Cardiac muscle cell (in vitro differentiated cells and primary cell): ENCODE results near the gene TGM5. TPM values are rescaled to one million over a fixed set of nuclear protein-coding genes. Genes with fewer than 3 reads are reported as not detected.
"Not testable (repeated sequence)": the region's sequence is repeated elsewhere in the genome, so short reads cannot be mapped to it uniquely, and the experiment has no call there.

Experiments used
- DNase-seq, 2 donors: peaks; one replicate each; pipeline versions ENCODE4 v3.0.0 to v3.0.0-alpha.2; 2010 to 2017; ENCODE audit warnings: low read depth in 1 of 2, low spot score in 1 of 2
- H3K27ac ChIP-seq: fragments of 200-600 bp; sonication (generic); 2 replicates; pipeline ENCODE4 v1.5.1; 2016
- H3K27me3 ChIP-seq: fragments of 200-600 bp; sonication (generic); 2 replicates; pipeline ENCODE4 v1.6.0; 2016; ENCODE audit warnings: control low read depth
- H3K36me3 ChIP-seq: fragments of 200-600 bp; sonication (generic); 2 replicates; pipeline ENCODE4 v1.5.1; 2016; ENCODE audit warnings: control low read depth
- H3K4me1 ChIP-seq: fragments of 200-600 bp; sonication (generic); 2 replicates; pipeline ENCODE4 v1.8.1; 2017; ENCODE audit warnings: low read depth, mild to moderate bottlenecking, mixed run types
- H3K4me3 ChIP-seq: fragments of 200-600 bp; sonication (generic); 2 replicates; pipeline ENCODE4 v1.5.1; 2016; ENCODE audit warnings: mild to moderate bottlenecking
- H3K9me3 ChIP-seq: fragments of 200-600 bp; sonication (generic); 2 replicates; pipeline ENCODE4 v1.5.1; 2017; ENCODE audit warnings: low read depth, mild to moderate bottlenecking, control low read depth
- polyA plus RNA-seq: library from polyadenylated mRNA; unstranded; fragments of >200 nt; fragmentation: Nextera tagmentation; extraction: Ambion mirVana; gene quantifications from 2 replicates; pipeline ENCODE4 v1.2.1, GENCODE V29; 2016
- total RNA-seq: library from RNA; depleted of rRNA; stranded (reverse); fragments of >200 nt; gene quantifications from 2 replicates; pipeline ENCODE4 v1.2.3, GENCODE V29; 2016
- TF ChIP-seq, protein P1 (sequence below): IDR thresholded peaks from 2 replicates; pipeline ENCODE4 v1.5.1; 2012; ENCODE audit warnings: low read depth, mild to moderate bottlenecking, low read length

TGM5 gene
- total and polyA plus RNA-seq, 2 experiments from 2014 or later, result not detected

GRCh38 chr15:43235536-43235935 lies 31.2 kb downstream of the TGM5 start:
- no peak overlapping the region for H3K4me3 ChIP-seq
- no peak for DNase-seq
- H3K27me3 ChIP-seq, result no peaks in the 10 kb centered on the region
- H3K9me3 ChIP-seq, result no peaks in the 10 kb centered on the region
- no peaks in the 10 kb centered on the region for H3K36me3 ChIP-seq
- no peak overlapping the region for H3K27ac ChIP-seq
- TF ChIP-seq, protein P1, sequence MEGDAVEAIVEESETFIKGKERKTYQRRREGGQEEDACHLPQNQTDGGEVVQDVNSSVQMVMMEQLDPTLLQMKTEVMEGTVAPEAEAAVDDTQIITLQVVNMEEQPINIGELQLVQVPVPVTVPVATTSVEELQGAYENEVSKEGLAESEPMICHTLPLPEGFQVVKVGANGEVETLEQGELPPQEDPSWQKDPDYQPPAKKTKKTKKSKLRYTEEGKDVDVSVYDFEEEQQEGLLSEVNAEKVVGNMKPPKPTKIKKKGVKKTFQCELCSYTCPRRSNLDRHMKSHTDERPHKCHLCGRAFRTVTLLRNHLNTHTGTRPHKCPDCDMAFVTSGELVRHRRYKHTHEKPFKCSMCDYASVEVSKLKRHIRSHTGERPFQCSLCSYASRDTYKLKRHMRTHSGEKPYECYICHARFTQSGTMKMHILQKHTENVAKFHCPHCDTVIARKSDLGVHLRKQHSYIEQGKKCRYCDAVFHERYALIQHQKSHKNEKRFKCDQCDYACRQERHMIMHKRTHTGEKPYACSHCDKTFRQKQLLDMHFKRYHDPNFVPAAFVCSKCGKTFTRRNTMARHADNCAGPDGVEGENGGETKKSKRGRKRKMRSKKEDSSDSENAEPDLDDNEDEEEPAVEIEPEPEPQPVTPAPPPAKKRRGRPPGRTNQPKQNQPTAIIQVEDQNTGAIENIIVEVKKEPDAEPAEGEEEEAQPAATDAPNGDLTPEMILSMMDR, result no peak
- no peaks in the 10 kb centered on the region for H3K4me1 ChIP-seq

GRCh38 chr15:43232289-43232874 lies 34.3 kb downstream of the TGM5 start:
- no peak for DNase-seq
- H3K27me3 ChIP-seq, result no peaks in the 10 kb centered on the region
- H3K27ac ChIP-seq, result no peak overlapping the region
- H3K4me3 ChIP-seq, result no peak overlapping the region
- TF ChIP-seq, protein P1, result no peak
- H3K9me3 ChIP-seq, result no peaks in the 10 kb centered on the region
- H3K36me3 ChIP-seq, result no peaks in the 10 kb centered on the region
- H3K4me1 ChIP-seq, result no peaks in the 10 kb centered on the region

DNA sequence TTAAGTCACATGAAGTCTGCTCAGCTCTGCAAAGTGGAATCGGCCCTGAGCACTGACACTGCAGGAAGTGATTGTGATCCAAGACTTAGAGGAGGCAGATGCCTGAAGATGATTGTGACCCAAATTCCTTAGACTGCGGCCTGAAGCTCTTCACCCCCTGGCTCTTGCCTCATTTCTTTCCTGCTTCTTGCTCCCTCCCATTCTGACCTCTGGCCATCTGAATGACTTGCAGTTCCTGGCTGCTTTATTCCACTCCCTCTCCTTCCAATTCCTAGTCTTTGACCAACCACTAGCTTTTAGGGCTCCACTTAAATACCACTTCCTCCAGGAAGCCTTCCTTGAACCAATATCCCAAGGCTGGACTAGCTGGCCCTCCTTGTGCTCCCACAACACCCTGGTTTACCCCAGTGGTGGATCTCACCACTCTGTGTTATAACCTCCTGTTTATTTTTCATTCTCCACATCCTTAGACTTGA lies 36.0 kb downstream of the TGM5 start:
- peak in 1 of 2 donors; percentile 44 for DNase-seq
- Histone ChIP-seq H3K27me3 (no peaks in the 10 kb centered on the region), H3K4me1 (no peaks in the 10 kb centered on the region), H3K27ac (no peak overlapping the region), H3K36me3 (no peaks in the 10 kb centered on the region), H3K4me3 (no peak overlapping the region), H3K9me3 (no peaks in the 10 kb centered on the region)
- TF ChIP-seq, protein P1, result no peak

- H3K36me3 ChIP-seq, result no peaks in the 10 kb centered on the region
- no peak overlapping the region for H3K4me3 ChIP-seq
- no peaks in the 10 kb centered on the region for H3K27me3 ChIP-seq
- H3K4me1 ChIP-seq, result no peaks in the 10 kb centered on the region
- no peak for DNase-seq
- H3K9me3 ChIP-seq, result no peaks in the 10 kb centered on the region
- TF ChIP-seq, protein P1, result no peak
- H3K27ac ChIP-seq, result no peak overlapping the region
Measured at GRCh38 chr15:43229977-43230376, 36.8 kb downstream of the TGM5 start.

DNA sequence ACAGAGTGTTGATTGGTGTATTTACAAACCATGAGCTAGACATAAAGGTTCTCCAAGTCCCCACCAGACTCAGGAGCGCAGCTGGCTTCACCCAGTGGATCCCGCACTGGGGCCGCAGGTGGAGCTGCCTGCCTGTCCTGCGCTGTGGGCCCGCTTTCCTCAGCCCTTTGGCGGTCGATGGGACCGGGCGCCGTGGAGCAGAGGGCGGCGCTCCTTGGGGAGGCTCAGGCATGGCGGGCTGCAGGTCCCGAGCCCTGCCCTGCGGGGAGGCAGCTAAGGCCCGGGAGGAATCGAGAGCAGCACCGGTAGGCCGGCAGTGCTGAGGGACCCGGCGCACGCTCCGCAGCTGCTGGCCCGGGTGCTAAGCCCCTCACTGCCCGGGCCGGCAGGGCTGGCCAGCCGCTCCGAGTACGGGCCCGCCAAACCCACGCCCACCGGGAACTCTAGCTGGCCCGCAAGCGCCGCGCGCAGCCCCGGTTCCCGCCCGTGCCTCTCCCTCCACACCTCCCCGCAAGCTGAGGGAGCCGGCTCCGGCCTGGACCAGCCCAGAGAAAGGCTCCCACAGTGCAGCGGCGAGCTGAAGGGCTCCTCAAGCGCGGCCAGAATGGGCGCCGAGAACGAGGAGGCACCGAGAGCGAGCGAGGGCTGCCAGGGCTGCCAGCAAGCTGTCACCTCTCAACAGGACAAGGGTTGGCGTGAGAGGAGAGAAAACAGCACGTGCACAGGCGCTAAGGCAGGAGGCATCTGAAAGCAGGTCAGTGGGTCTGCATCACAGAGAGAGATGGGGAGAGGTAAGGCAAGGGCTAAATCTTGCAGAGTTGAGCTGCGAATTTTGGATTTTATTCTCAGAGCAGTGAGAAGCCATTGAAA lies 40.1 kb downstream of the TGM5 start:
- no peaks in the 10 kb centered on the region for H3K9me3 ChIP-seq
- no peaks in the 10 kb centered on the region for H3K27me3 ChIP-seq
- TF ChIP-seq, protein P1, result no peak
- H3K4me1 ChIP-seq, result no peaks in the 10 kb centered on the region
- no peaks in the 10 kb centered on the region for H3K36me3 ChIP-seq
- DNase-seq, result no peak
- no peak overlapping the region for H3K27ac ChIP-seq
- H3K4me3 ChIP-seq, result no peak overlapping the region

DNA sequence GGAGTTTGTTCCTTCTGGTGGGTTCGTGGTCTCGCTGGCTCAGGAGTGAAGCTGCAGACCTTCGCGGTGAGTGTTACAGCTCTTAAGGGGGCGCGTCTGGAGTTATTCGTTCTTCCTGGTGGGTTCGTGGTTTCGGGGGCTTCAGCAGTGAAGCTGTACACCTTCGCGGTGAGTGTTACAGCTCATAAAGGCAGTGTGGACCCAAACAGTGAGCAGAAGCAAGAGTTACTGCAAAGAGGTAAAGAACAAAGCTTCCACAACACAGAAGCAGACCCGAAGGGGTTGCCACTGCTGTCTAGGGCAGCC lies 40.8 kb downstream of the TGM5 start:
- DNase-seq, H3K27me3 ChIP-seq: not testable (repeated sequence)

More for the DNA sequence above, 40.8 kb downstream of the TGM5 start:
- H3K36me3 ChIP-seq, H3K9me3 ChIP-seq, H3K4me1 ChIP-seq, H3K27ac ChIP-seq, H3K4me3 ChIP-seq: not testable (repeated sequence)
